Measurements from ENCODE around the gene HNF4A.
"Not testable (repeated sequence)": the region's sequence is repeated elsewhere in the genome, so short reads cannot be mapped to it uniquely, and the experiment has no call there.

The HNF4A gene

GRCh38 chr20:44355498-44356352, at the start of gene HNF4A:
TSS of gene HNF4A (plus strand) at chr20:44355699. CDS start at chr20:44355805, 106 bp downstream.
- Histone ChIP-seq H3K4me3 (no peak within 1 kb of the TSS), H3K27ac (no peak within 1 kb of the TSS)

GRCh38 chr20:44306927-44307326, 48.6 kb upstream of the HNF4A start:
- Histone ChIP-seq H3K27ac (no peak overlapping the region), H3K4me3 (no peak overlapping the region)

GRCh38 chr20:44309763-44310663, 45.5 kb upstream of the HNF4A start:
- Histone ChIP-seq H3K4me3 (peak overlapping the region; percentile 59 to 86 (median 72)), H3K27ac (peak overlapping the region; percentile 28 to 91 (median 78))

- Histone ChIP-seq H3K4me3 (peak within 1 kb of the TSS; percentile 59 to 86 (median 72)), H3K27ac (peak within 1 kb of the TSS; percentile 28 to 91 (median 78))
Measured at GRCh38 chr20:44310664-44311639, 44.5 kb upstream of the HNF4A start, which contains the start of gene FITM2. TSS of gene FITM2 (minus strand) at chr20:44311202. CDS start at chr20:44311148, 54 bp downstream.

- H3K27ac ChIP-seq = no peak overlapping the region
- no peak overlapping the region for H3K4me3 ChIP-seq
Measured at GRCh38 chr20:44314870-44315269, 40.6 kb upstream of the HNF4A start.

GRCh38 chr20:44319839-44320422, 35.6 kb upstream of the HNF4A start:
- H3K4me3 ChIP-seq = no peak overlapping the region
- H3K27ac ChIP-seq = no peak overlapping the region

GRCh38 chr20:44324343-44324742, 31.2 kb upstream of the HNF4A start:
- no peak overlapping the region for H3K27ac ChIP-seq

GRCh38 chr20:44326391-44327159, 28.9 kb upstream of the HNF4A start:
- Histone ChIP-seq H3K27ac (peak overlapping the region in 3 of 21 experiments; percentile 12 to 44 (median 14)), H3K4me3 (peak overlapping the region in 6 of 7 experiments; percentile 17 to 38 (median 22))

More at GRCh38 chr20:44324343-44324742, 31.2 kb upstream of the HNF4A start:
- H3K4me3 ChIP-seq = no peak overlapping the region

- not testable (repeated sequence) for H3K27ac ChIP-seq, H3K4me3 ChIP-seq
Measured at GRCh38 chr20:44327748-44328147, 27.8 kb upstream of the HNF4A start.

GRCh38 chr20:44328428-44328827, 27.1 kb upstream of the HNF4A start:
- H3K4me3 ChIP-seq = no peak overlapping the region
- H3K27ac ChIP-seq = no peak overlapping the region

GRCh38 chr20:44331201-44331600, 24.3 kb upstream of the HNF4A start:
- Histone ChIP-seq H3K4me3 (no peak overlapping the region), H3K27ac (no peak overlapping the region)

GRCh38 chr20:44334306-44334705, 21.2 kb upstream of the HNF4A start:
- no peak overlapping the region for H3K4me3 ChIP-seq
- H3K27ac ChIP-seq = no peak overlapping the region

GRCh38 chr20:44334709-44335108, 20.8 kb upstream of the HNF4A start:
- no peak overlapping the region for H3K27ac ChIP-seq
- H3K4me3 ChIP-seq = no peak overlapping the region

- no peak overlapping the region for H3K4me3 ChIP-seq
Measured at GRCh38 chr20:44335675-44336074, 19.8 kb upstream of the HNF4A start.

GRCh38 chr20:44336086-44336485, 19.4 kb upstream of the HNF4A start:
- Histone ChIP-seq H3K4me3 (no peak overlapping the region), H3K27ac (no peak overlapping the region)

More at GRCh38 chr20:44335675-44336074, 19.8 kb upstream of the HNF4A start:
- H3K27ac ChIP-seq = no peak overlapping the region

- no peak within 1 kb of the TSS for H3K4me3 ChIP-seq
Measured at GRCh38 chr20:44336725-44337380, 18.6 kb upstream of the HNF4A start, which contains the start of gene R3HDML. TSS of gene R3HDML (plus strand) at chr20:44337043. CDS start at chr20:44337158, 115 bp downstream.

GRCh38 chr20:44342248-44342647, 13.3 kb upstream of the HNF4A start:
- no peak overlapping the region for H3K27ac ChIP-seq
- no peak overlapping the region for H3K4me3 ChIP-seq

More at GRCh38 chr20:44336725-44337380, 18.6 kb upstream of the HNF4A start, which contains the start of gene R3HDML:
- H3K27ac ChIP-seq = no peak within 1 kb of the TSS
